TTC549 (cell line): Measurements from ENCODE around the gene TMEM109.
"Not testable (repeated sequence)": the region's sequence is repeated elsewhere in the genome, so short reads cannot be mapped to it uniquely, and the experiment has no call there.

Source experiments
- FAIRE-seq: peaks from 2 replicates; lab custom pipeline; 2012; peaks lifted over from hg19 to GRCh38; lab: Jason Lieb, UNC

TMEM109 gene

DNA sequence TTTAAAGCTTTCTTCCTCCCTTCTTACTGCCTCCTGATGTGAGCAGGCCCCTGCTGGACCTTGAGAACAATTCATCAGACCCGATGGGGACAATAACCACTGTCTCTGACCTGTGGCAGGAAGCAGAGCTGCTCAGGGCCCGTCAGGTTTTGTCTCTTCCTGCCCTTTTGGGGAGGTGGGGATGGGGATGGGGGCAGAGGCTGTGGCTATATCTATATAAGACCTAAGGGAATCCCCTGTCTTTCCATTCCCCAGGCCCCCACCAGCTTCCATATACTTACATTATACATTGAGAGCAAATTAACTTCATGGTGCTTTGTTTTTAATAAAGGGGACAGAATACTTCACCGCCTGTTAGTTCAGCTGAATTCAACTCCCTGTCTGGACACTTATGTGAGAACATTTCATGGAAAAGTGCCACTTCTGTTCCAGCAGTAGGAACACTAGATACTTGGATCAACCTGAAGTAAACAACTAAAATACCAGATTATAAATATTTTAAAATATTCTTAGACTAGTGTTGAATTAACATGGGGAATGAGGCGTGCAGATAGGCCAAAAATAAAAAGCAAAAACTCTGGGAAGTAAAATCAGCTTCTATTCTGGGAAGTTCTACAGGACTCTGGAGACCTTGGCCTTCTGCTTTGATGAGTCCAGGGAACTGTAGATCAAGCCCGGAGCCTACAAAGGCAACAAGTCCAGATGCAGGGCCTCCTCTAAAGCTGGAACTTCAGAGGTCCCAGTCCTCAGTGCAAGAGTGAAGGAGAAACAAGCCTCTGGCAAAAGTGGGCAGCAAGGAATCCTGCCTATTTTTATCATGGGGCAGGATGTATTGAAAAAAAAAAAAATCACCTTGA is 35.5 kb upstream of the TMEM109 start:
- no peak for FAIRE-seq

DNA sequence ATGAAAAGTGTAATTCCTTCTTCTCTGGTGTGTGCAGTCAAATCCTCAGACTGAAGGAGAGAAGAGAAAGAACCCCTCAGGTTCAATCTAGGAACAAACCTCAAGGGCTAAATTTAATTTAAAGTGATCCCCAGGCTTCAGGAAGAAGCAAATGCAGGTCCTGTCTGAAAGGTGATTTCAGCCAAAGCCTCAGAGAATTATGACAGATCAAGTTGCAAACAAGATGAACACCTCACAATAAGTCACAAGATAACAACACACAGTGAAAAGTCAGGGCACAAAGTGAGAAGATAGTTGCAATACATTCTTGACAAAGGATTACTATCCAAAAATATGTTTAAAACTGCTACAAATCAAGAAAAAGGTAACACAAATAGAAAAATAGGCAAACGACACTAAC is 34.9 kb upstream of the TMEM109 start:
- no peak for FAIRE-seq

DNA sequence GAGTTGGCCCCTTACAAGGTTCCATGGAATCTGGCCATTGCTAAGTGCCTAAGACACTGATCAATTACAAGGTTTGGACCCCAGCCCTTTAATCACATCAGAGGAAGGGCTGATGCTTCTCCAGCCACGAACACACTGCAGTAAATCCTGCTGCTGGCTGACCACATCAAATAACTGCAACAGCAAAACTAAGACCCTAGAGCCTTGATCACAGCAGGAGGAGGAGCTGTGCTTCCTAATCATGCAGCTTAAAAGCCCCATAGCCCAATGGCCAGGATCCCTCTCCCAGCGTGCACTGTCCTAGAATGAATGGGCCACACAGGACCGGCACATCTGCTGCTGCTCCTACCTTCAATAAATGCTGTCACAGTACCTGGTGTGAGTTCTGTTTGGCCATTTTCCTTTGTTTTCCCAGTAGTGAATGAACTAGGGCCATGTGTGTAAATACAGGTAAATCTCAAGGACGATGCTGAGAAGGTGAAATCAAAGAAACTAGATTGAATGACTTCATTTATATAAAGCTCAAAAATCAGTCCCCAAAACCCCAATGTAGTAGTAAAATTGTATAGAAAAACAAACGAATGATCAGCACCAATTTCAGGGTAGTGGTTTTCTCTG is 33.9 kb upstream of the TMEM109 start:
- no peak for FAIRE-seq

DNA sequence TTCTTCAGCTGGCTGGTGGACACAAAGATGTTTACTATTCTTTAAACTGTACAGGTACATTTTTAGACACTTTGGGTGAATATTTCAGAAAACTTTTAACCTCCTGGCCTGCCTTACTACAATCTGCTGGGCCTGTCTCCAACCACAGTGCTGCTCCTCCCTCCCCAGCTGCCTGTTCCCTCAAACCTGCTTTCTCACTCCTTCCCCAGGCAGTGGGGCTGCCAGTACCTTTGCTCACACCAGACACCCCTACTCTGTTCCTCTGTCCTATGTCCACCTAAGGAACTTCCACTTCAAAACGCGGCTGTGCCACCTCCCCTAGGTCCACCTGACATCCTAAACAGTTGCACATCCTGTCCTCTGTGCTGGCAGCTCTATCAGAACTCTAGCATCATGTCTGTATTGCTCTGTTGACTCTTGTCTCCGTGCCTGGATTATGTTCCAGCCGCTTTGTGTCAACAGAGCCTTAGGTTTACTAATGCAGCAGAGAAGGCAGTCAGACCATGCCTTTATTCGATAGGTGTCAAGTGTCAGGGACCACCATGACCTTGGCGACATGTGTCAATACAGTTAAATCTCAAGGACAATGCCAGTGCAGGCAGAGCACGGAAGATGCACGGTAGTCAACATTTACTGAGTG is 33.2 kb upstream of the TMEM109 start:
- FAIRE-seq: no peak

DNA sequence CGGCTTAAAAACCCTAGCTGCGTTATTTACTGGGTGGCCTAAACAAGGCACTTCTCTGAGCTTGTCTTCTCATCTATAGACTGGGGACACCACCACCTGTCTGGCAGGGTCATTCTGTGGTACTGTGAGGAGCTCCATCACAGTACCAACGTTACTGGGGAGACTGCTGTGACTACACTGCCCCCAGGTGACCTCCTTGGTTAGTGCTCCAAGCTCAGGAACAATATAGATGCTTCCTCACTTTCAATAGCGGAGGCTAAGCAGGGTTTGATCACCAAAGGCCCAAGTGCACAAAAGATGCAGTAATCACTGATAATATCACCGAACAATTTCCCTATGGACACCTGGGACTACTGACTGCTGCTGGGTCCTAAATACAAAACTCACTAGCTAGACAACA is 26.4 kb upstream of the TMEM109 start:
- no peak for FAIRE-seq

DNA sequence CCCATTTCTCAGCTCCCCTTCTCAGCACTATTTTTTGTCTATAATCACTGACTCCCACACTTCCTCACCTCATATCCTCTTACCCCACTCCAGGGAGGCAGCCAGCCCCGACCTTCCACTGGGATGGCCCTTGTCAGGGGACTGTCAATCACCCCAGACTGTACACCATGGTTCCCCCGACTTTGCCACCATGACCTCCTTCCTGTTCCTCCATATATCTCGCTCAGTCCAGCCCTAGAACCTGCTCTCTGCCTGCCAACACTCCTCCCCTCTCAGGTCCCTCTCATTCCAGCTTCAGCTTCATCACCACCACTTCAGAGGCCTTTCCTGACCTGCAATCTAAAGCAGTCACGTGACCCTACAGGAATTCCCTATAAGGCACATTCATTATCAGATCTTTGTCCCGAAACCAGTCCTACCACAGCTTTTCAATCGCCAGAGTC is 24.1 kb upstream of the TMEM109 start:
- no peak for FAIRE-seq

DNA sequence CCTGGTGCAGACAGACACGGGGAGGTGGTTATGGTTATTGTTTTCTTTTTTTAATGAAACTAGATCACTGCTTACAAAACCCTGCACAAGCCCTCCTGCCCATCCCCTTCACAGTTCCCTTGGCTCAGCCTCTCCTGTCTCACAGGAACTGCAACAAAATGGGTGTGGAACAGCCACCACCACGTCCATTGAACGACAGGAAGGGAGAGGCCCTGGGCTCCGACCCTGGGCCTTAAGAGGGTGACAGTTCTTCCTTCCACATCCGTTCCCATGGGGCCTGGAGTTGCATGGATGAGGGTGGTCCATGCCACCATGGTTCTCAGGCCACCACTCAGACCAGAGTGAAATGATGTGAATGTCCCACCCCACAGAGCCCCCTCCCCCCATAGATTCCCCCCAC is 23.3 kb upstream of the TMEM109 start:
- no peak for FAIRE-seq

DNA sequence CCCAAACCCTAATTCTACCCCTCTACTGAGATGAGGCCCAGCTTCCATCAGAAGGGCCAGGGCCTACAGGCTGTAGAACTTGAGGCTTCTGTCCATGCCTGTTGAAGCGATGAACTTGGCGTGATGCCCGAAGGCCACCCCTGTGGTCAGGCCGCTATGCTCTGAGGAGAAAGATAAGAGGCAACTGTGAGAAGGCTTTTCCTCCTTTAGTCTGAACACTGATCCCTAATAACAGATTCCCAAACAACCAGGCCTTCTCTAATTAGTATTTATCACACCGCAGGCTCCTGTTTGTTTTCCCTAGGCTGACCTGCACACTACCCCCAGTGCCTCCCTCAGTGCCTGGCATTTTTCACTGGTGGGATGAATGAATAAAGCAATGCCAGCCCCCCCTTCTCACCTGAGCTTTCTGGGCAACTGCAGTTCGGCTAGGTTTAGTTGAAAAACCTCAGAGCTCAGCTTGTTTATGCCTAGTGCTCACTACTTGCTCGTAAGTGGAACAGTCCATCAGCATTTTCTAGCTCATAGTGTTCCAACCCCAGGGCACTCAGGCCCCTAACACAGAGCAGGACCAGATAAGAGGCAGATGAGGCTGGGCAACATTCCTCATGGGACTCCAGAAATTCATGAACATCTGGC is 22.7 kb upstream of the TMEM109 start:
- no peak for FAIRE-seq

DNA sequence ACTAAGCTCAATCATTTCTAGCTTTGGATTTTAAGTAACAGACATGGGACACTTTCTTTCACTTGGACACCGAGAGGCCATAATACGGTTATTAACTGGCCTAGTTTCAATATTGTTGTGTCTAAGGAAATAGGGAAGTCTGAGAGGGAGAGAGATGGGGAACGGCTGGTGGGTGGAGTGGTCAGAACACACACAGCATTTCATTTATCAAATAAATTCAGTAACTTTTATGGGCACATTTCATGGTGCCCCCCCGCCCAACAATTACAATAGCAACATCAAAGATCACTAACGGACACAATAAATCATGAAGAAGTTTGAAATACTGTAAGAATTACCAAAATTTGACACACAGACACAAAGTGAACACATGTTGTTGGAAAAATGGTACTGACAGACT is 18.3 kb upstream of the TMEM109 start:
- no peak for FAIRE-seq

DNA sequence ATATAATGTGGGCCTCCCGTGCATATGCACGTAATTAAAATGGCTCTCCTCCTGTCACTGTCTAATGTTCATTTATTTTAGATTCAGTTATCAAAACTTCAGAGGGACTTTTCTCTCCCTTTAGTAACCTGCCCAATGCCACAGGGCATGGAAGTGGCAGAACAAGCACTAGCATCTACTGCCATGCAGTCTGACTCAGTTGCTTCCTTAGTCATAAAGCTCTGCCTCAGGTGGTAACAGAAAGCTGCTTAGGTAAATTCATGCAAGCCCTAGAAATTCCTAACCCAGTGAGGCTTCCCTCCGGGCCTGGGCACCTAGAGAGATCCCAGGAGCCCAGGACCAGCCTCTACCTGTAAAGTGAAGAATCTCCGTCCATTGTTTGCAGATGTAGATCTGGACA is 16.5 kb upstream of the TMEM109 start:
- no peak for FAIRE-seq

DNA sequence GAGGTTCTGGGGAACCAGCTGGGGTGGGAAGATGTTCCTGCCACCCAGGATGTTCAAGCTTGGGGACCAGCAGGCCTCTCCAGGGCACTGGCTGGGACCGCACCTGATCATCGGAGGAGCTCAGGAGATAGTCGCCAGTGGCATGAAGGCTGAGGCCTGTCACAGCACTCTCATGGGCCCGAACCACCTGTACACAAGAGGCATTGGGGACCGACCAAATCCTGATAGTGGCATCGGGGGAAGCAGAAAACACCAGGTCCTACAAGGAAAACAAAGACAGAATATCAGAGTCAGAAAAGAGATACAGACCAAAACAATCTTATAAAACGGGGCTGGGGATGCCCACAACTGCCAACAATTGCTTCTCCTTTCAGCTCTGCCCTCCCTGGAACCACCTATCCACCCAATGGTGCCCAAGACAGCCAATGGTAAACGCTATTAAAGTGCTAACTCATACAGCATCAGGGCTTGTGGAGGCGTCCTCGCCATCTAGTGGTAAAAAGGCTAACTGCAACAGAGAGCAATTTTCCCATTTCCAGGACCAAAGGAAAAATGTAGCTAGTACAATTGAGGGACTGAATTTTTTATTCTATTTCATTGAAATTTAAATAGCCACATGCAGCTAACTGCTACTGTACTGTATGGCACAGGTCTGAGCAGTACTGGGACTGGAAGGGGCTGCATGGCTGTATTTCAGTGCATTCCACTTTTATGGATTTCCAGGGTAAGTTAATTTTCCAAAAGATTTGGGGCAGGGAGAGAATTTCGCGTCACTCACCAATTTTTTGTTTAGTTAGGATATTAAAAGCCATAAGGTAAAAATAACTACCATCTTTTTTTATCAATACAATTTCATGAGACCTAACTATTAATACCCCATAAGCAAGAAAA is 14.7 kb upstream of the TMEM109 start:
- peak; percentile 5 for FAIRE-seq

DNA sequence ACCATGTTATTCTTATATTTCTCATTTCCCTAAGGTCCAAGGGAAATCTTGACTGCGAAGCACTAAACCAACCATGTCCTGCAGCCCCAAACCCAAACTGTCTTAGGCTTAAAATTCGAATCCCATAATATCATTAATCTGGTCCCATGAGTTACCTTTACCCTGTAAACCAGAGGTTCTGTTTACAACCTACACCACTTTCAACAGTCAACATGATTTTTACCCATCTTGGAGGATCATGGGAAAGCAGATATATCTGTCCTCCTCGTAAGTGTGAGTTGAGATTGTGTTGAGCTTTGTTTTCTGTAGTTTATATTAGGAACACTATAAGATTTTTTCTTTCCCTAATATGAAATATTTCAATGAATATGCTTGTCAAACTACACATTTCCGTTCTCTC is 14.0 kb upstream of the TMEM109 start:
- FAIRE-seq: no peak

DNA sequence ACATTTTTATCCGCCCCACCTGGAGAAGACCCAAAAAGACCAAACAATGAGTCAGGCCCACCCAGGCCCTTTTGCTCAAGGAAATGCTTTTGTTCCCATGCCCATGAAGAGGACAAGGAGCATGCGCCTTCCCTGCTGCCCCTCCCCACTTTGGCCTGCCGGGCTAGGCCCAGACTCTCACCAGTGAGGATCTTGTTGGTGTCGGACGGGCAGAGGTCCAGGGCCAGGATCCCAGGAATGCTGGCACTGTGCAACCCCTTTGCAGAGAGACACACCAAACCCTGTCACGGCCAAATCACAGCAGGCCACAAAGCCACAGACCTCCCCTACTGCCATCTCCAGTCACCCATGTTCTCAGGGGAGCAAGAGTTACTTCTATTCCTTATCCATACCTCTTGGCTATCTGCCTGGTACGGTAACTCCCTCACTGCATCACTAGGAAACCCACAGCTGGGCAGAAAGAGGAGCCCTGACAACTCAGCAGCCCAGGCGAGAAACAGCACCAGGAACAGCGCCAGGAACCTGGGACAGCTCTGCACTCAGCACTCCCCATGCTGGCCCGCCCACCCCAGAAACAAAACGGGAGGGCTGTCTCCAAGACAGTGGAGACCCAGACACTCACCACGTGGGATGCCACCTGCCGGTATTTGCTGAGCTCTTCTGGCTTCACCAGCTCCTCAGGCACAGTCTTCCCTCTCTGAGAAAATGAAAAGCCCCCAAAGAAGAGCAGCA is 13.1 kb upstream of the TMEM109 start:
- FAIRE-seq: no peak

DNA sequence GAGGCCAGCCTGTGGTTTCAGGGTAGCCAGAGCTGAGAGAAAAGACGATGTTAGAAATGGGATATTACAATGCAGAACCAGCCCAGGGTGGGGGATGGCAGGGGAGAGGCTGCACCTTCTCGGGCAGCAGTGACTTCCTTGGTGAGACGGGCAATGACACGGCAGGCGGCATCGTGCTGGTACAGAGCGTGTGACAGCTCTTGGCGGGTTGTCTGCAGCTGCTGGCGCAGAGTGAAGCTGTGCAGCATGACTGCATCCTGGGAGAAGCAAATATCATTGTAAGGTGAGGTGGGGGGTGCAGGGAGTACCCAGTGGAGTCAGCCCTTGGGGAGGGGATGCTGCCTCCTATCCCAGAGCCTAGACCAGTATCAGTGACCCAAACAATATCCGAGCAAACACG is 11.3 kb upstream of the TMEM109 start:
- FAIRE-seq: no peak

DNA sequence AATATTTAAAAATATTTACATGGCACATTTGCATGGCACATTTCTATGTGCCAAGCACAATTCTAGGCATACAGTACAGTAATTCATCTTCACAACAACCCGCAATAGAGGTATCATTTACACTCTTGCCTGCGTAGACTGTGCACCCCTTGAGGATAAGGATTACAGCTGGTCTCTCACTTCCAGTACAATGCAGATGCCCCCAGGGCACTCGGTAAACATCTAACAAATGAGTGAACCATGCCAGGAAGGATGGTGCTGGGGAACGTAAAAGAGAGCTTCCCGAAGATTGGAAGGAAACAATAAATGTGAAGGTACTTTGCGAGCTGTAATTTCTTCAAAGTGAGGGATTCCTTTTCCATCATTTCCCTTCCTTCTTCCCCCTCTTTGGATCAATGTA is 8.9 kb upstream of the TMEM109 start:
- FAIRE-seq: no peak

DNA sequence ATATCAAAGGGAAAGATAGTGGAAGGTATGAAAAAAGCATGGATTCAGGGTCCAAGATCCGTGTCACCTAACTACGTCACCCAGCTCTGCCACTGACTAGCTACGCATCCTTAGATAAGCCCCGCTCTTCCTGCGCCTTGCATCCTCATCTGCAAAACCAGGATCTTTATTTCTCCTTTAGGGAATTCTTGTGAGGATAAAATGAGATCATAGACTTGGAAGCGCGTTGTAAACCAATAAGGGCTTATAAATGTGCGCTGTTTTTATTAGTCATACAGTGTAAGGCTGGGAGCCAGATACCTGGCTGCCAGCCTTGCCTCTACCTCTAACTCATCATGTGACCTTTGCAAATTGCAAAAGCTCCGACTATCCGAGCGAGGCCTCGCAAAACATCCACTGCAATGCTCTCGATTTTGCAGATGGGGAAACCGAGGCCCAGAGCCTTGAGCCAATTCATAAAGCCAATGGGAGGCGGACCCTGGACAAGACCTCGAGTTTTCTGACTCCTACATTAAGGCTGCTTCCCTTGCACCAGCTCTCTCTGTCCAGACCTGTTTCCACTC is 8.3 kb upstream of the TMEM109 start:
- no peak for FAIRE-seq

DNA sequence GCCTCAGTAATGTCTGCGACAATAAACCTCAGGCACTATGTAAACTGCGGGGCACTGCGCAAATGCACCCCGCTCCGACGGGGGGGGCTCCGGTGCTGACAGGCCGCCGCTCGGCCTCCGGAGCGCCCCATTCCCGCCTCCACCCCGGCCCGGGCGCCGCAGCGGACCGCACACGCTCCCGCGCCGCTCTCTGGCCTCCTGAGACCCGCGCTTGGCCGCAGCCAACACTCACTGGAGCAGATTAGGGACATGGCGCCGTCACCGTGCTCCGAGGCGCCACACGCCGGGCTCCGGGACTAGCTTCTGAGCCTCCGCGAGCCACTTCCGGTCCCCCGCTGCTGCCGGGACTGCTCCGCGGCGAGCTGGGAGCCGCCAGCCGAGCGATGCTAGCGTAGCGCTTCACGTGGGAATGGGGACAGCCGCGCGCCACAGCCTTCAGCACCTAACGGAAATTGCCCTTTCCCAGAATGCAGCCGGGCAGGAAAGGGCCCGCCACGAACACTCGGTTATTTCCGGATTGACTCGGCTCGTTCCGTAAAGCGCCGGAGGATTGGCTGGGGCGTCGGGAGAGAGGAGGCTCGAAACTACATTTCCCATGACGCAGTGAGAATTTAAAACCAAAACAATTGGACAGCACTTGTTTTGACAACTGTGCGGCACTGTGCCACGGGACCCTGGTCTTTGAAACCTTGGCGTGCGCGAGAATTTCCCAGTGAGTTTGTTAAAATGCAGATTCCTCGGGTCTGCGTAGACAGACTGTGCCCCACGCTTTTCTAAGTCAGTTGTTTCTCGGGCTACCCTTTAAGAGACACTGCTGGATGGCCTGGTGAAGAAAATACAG is 7.6 kb upstream of the TMEM109 start, which contains the start of gene PRPF19:
PRPF19 (minus strand) TSS at position 454 of the 841 bp plus-strand sequence; CDS start at position 251, 203 bp downstream.
- peak; percentile 93 for FAIRE-seq

DNA sequence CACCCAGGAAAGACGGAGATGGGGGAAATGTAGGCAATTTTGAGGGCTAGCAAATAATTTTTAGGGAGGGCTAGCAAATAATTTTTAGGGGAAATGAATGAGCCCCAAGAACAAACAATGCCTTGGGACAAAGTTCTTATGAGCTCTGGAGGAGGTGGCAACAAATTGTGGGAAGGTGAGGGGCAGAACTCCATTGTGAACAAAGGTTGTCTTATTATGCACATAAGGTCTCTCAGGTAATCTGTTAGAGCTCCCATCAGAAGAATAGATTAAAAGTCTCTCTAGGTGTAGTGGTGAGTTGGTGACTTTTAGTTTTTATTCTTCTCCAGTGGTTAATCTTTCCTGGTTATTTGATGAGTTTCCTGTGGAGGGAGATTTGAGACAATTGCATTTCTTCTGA is 5.2 kb upstream of the TMEM109 start:
- no peak for FAIRE-seq

DNA sequence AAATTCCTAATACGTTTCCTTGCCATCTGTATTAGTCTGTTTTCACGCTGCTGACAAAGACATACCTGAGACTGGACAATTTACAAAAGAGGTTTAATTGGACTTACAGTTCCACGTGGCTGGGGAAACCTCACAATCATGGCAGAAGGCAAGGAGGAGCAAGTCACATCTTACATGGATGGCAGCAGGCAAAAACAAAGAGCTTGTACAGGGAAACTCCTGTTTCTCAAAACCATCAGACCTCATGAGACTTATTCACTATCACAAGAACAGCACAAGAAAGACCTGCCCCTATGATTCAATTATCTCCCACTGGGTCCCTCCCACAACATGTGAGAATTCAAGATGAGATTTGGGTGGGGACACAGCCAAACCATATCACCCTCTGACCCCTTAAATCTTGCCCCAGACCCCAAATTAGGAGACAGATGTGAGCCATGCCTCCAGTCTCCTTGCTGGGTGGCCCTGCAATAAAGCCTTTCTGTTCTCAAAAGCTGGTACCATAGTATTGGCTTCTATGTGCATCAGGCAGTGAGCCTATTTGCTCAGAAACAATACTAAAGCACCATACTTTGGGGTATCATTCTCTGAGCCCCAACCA is 4.2 kb upstream of the TMEM109 start:
- not testable (repeated sequence) for FAIRE-seq
